OCI-LY1 (cell line): ENCODE measurements around the gene ART3.
"Not testable (repeated sequence)": the region's sequence is repeated elsewhere in the genome, so short reads cannot be mapped to it uniquely, and the experiment has no call there.

Experiments used
- EZH2 ChIP-seq: fragments of 200-600 bp; sonication (generic), shearing (Covaris generic); IDR thresholded peaks from 2 replicates; pipeline ENCODE4 v1.8.0; 2017; ENCODE audit warnings: borderline replicate concordance, mixed run types, mild to moderate bottlenecking, antibody characterized with exemption, low read length, moderate library complexity, mixed read lengths
- TF ChIP-seq, protein P1 (sequence below): fragments of 200-600 bp; sonication (generic), shearing (Covaris generic); IDR thresholded peaks from 2 replicates; pipeline ENCODE4 v1.5.1; 2017; ENCODE audit warnings: mild to moderate bottlenecking, antibody characterized with exemption, low read length, moderate library complexity, mixed read lengths

DNA sequence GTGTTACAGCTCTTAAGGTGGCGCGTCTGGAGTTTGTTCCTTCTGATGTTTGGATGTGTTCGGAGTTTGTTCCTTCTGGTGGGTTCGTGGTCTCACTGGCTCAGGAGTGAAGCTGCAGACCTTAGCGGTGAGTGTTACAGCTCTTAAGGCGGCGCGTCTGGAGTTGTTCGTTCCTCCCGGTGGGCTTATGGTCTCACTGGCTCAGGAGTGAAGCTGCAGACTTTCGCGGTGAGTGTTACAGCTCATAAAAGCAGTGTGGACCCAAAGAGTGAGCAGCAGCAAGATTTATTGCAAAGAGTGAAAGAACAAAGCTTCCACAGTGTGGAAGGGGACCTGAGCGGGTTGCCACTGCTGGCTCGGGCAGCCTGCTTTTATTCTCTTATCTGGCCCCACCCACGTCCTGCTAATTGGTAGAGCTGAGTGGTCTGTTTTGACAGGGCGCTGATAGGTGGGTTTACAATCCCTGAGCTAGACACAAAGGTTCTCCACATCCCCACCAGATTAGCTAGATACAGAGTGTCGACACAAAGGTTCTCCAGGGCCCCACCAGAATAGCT is 24.6 kb upstream of the ART3 start:
- TF ChIP-seq, protein P1, sequence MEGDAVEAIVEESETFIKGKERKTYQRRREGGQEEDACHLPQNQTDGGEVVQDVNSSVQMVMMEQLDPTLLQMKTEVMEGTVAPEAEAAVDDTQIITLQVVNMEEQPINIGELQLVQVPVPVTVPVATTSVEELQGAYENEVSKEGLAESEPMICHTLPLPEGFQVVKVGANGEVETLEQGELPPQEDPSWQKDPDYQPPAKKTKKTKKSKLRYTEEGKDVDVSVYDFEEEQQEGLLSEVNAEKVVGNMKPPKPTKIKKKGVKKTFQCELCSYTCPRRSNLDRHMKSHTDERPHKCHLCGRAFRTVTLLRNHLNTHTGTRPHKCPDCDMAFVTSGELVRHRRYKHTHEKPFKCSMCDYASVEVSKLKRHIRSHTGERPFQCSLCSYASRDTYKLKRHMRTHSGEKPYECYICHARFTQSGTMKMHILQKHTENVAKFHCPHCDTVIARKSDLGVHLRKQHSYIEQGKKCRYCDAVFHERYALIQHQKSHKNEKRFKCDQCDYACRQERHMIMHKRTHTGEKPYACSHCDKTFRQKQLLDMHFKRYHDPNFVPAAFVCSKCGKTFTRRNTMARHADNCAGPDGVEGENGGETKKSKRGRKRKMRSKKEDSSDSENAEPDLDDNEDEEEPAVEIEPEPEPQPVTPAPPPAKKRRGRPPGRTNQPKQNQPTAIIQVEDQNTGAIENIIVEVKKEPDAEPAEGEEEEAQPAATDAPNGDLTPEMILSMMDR: not testable (repeated sequence)
- not testable (repeated sequence) for TF ChIP-seq EZH2
